HepG2 (cell line): ENCODE data around the gene PROX1. TPM values are rescaled to one million over a fixed set of nuclear protein-coding genes. Genes with fewer than 3 reads are reported as not detected.
A peak's percentile ranks its signal among the peaks of the same experiment; 100 is the strongest.

Source experiments
- ATF1 ChIP-seq: IDR thresholded peaks from 2 replicates; pipeline ENCODE4 v1.6.1; 2016; ENCODE audit warnings: mild to moderate bottlenecking, control low read depth
- FOXA3 ChIP-seq: IDR thresholded peaks from 2 replicates; pipeline ENCODE4 v1.6.1; 2016; ENCODE audit warnings: missing genetic modification reagents, missing compliant biosample characterization
- FOXK1 ChIP-seq: sonication (generic); formaldehyde crosslinking; IDR thresholded peaks from 2 replicates; pipeline ENCODE4 v1.4.0; 2020; ENCODE audit warnings: low read depth, missing genetic modification reagents, borderline replicate concordance
- HMG20A ChIP-seq: IDR thresholded peaks from 2 replicates; pipeline ENCODE4 v1.6.1; 2016; ENCODE audit warnings: borderline replicate concordance
- IRX3 ChIP-seq: sonication (generic); formaldehyde crosslinking; IDR thresholded peaks from 2 replicates; pipeline ENCODE4 v1.8.1; 2023; ENCODE audit warnings: mild to moderate bottlenecking, low read depth, missing genetic modification reagents, borderline replicate concordance
- JDP2 ChIP-seq: sonication (generic); formaldehyde crosslinking; IDR thresholded peaks from 2 replicates; pipeline ENCODE4 v1.8.1; 2022; ENCODE audit warnings: missing genetic modification reagents, borderline replicate concordance
- MAFK ChIP-seq, 2 experiments: IDR thresholded peaks in 1 of 2; conservative IDR thresholded peaks in 1 of 2; 2 replicates each; pipeline ENCODE4 v1.6.1; 2011; ENCODE audit warnings: improper control_type of control experiment in 2 of 2, low read length in 2 of 2
- NR2F6 ChIP-seq, 2 experiments: IDR thresholded peaks; 2 replicates each; pipeline ENCODE4 v1.6.1; 2016; ENCODE audit warnings: antibody characterized with exemption in 1 of 2, mild to moderate bottlenecking in 1 of 2
- POLR2AphosphoS5 ChIP-seq: IDR thresholded peaks from 2 replicates; pipeline ENCODE4 v1.6.1; 2012; ENCODE audit warnings: low read depth, low read length
- REPIN1 ChIP-seq: sonication (generic); formaldehyde crosslinking; IDR thresholded peaks from 2 replicates; pipeline ENCODE4 v1.8.0; 2022; ENCODE audit warnings: missing genetic modification reagents, low read depth, mild to moderate bottlenecking, borderline replicate concordance
- RXRB ChIP-seq: IDR thresholded peaks from 2 replicates; pipeline ENCODE4 v1.6.1; 2016; ENCODE audit warnings: borderline replicate concordance, missing genetic modification reagents, missing compliant biosample characterization
- SIN3B ChIP-seq: fragments of 150-350 bp; IDR thresholded peaks from 2 replicates; pipeline ENCODE4 v1.6.1; 2014; ENCODE audit warnings: low read length
- TGIF2 ChIP-seq: IDR thresholded peaks from 2 replicates; pipeline ENCODE4 v1.6.1; 2016; ENCODE audit warnings: control low read depth, missing compliant biosample characterization
- ZBTB20 ChIP-seq: sonication (generic); formaldehyde crosslinking; IDR thresholded peaks from 2 replicates; pipeline ENCODE4 v1.8.1; 2023; ENCODE audit warnings: missing genetic modification reagents, low read depth, mild to moderate bottlenecking, borderline replicate concordance
- ZNF138 ChIP-seq: sonication (generic); formaldehyde crosslinking; IDR thresholded peaks from 2 replicates; pipeline ENCODE4 v1.5.0; 2020; ENCODE audit warnings: mild to moderate bottlenecking, low read depth, missing genetic modification reagents
- ZNF720 ChIP-seq: sonication (generic); formaldehyde crosslinking; IDR thresholded peaks from 2 replicates; pipeline ENCODE4 v1.4.0; 2020; ENCODE audit warnings: missing genetic modification reagents
- polyA plus RNA-seq, 8 experiments: library from polyadenylated mRNA; depleted of rRNA in 3 of 8; stranded (reverse) in 7 of 8; unstranded in 1 of 8; fragments of >200 nt; fragmentation: Illumina TruSeq in 4 of 8; extraction: Trizol in 4 of 8; gene quantifications; 2 replicates each; pipeline versions ENCODE4 v1.2.1 to v1.2.3, GENCODE V29; 2011 to 2016; ENCODE audit warnings: low read depth in 4 of 8, missing spikeins in 1 of 8, mixed read lengths in 1 of 8; ENCODE audit not compliant: insufficient read depth in 1 of 8
- total RNA-seq, 5 experiments: library from RNA; depleted of rRNA; stranded (reverse); fragments of >200 nt; fragmentation: Illumina TruSeq; extraction: Trizol; gene quantifications; 2 replicates each; pipeline ENCODE4 v1.2.3, GENCODE V29; 2016; ENCODE audit warnings: low read depth in 1 of 5
- TF ChIP-seq, protein P1 (sequence below): sonication (generic); formaldehyde crosslinking; conservative IDR thresholded peaks from 2 replicates; pipeline ENCODE4 v1.4.0; 2020; ENCODE audit warnings: missing genetic modification reagents
- TF ChIP-seq, protein P2 (sequence below): sonication (generic); formaldehyde crosslinking; IDR thresholded peaks from 2 replicates; pipeline ENCODE4 v1.4.0; 2020; ENCODE audit warnings: missing genetic modification reagents, borderline replicate concordance
- TF ChIP-seq, protein P3 (sequence below): sonication (generic); formaldehyde crosslinking; IDR thresholded peaks from 2 replicates; pipeline ENCODE4 v1.4.0; 2020; ENCODE audit warnings: missing genetic modification reagents
- TF ChIP-seq, protein P4 (sequence below): sonication (generic); formaldehyde crosslinking; IDR thresholded peaks from 2 replicates; pipeline ENCODE4 v1.9.0; 2021; ENCODE audit warnings: missing genetic modification reagents, borderline replicate concordance

Gene PROX1
- total and polyA plus RNA-seq, 2 of the 13 experiments (the other 11 are each of a cell fraction or from before 2014, with no cell fraction given), result 12.3 to 30.2 TPM

DNA sequence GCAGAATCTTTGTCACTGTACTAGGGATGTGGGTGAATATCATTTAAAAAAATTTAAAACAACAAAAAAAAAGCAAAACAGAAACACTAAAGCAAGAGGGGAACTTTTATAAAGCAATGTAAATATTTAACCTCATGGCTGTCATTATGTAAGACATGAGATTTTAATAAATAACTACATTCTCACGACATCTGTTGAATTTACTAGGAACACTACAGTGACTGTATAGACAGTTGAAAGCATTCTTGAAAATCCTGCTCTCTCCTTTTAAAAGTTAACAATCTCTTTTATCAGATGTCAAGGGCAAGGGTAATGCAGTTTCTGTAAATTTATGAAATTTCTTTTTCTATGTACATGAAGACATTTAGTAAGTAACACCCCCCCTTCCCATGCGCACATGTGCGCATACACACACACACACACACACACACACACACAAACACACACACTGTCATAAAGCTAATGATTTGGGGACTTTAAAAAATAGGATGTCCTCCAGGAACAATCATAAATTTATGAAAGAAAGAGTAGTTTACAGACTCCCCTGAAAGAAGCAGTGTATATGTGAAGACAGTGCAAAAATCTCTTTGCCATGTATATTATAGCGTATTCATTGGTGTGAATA, 51.7 kb downstream of the PROX1 start (continued):
- no peak for TF ChIP-seq ZBTB20 (CRISPR knock-in tag)
- TF ChIP-seq NR2F6 (IDR thresholded peaks at IDR 0.05), result peak; percentile 55
- peak; percentile 42 for TF ChIP-seq NR2F6 (CRISPR knock-in tag; IDR thresholded peaks at IDR 0.05)
- TF ChIP-seq, protein P1, sequence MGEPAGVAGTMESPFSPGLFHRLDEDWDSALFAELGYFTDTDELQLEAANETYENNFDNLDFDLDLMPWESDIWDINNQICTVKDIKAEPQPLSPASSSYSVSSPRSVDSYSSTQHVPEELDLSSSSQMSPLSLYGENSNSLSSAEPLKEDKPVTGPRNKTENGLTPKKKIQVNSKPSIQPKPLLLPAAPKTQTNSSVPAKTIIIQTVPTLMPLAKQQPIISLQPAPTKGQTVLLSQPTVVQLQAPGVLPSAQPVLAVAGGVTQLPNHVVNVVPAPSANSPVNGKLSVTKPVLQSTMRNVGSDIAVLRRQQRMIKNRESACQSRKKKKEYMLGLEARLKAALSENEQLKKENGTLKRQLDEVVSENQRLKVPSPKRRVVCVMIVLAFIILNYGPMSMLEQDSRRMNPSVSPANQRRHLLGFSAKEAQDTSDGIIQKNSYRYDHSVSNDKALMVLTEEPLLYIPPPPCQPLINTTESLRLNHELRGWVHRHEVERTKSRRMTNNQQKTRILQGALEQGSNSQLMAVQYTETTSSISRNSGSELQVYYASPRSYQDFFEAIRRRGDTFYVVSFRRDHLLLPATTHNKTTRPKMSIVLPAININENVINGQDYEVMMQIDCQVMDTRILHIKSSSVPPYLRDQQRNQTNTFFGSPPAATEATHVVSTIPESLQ (CRISPR knock-in tag), result no peak
- TF ChIP-seq MAFK (conservative IDR thresholded peaks at IDR 0.05 in 1 of 2, IDR thresholded peaks at IDR 0.05 in 1 of 2; ENCODE audit: low read length in 2 of 2), result no peak
- TF ChIP-seq, protein P2, sequence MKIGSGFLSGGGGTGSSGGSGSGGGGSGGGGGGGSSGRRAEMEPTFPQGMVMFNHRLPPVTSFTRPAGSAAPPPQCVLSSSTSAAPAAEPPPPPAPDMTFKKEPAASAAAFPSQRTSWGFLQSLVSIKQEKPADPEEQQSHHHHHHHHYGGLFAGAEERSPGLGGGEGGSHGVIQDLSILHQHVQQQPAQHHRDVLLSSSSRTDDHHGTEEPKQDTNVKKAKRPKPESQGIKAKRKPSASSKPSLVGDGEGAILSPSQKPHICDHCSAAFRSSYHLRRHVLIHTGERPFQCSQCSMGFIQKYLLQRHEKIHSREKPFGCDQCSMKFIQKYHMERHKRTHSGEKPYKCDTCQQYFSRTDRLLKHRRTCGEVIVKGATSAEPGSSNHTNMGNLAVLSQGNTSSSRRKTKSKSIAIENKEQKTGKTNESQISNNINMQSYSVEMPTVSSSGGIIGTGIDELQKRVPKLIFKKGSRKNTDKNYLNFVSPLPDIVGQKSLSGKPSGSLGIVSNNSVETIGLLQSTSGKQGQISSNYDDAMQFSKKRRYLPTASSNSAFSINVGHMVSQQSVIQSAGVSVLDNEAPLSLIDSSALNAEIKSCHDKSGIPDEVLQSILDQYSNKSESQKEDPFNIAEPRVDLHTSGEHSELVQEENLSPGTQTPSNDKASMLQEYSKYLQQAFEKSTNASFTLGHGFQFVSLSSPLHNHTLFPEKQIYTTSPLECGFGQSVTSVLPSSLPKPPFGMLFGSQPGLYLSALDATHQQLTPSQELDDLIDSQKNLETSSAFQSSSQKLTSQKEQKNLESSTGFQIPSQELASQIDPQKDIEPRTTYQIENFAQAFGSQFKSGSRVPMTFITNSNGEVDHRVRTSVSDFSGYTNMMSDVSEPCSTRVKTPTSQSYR (CRISPR knock-in tag), result no peak
- TF ChIP-seq POLR2AphosphoS5, result peak; percentile 15; the same call in 1 of the 2 replicates
- peak; percentile 74 for TF ChIP-seq FOXA3 (CRISPR knock-in tag)
- TF ChIP-seq, protein P3, sequence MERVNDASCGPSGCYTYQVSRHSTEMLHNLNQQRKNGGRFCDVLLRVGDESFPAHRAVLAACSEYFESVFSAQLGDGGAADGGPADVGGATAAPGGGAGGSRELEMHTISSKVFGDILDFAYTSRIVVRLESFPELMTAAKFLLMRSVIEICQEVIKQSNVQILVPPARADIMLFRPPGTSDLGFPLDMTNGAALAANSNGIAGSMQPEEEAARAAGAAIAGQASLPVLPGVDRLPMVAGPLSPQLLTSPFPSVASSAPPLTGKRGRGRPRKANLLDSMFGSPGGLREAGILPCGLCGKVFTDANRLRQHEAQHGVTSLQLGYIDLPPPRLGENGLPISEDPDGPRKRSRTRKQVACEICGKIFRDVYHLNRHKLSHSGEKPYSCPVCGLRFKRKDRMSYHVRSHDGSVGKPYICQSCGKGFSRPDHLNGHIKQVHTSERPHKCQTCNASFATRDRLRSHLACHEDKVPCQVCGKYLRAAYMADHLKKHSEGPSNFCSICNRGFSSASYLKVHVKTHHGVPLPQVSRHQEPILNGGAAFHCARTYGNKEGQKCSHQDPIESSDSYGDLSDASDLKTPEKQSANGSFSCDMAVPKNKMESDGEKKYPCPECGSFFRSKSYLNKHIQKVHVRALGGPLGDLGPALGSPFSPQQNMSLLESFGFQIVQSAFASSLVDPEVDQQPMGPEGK, result 0 out of 2 replicates have a peak, but pooled peaks have one; percentile 19
- no peak for TF ChIP-seq ZNF720 (CRISPR knock-in tag)
- TF ChIP-seq ZNF138 (CRISPR knock-in tag), result no peak
- peak; percentile 75 for TF ChIP-seq HMG20A
- no peak for TF ChIP-seq JDP2 (CRISPR knock-in tag)
- no peak for TF ChIP-seq SIN3B
- TF ChIP-seq REPIN1 (CRISPR knock-in tag), result no peak
- peak; percentile 81 for TF ChIP-seq RXRB (CRISPR knock-in tag)
- TF ChIP-seq ATF1 (CRISPR knock-in tag), result peak; percentile 11; the same call in 1 of the 2 replicates
- TF ChIP-seq TGIF2 (CRISPR knock-in tag), result no peak
- TF ChIP-seq, protein P4, sequence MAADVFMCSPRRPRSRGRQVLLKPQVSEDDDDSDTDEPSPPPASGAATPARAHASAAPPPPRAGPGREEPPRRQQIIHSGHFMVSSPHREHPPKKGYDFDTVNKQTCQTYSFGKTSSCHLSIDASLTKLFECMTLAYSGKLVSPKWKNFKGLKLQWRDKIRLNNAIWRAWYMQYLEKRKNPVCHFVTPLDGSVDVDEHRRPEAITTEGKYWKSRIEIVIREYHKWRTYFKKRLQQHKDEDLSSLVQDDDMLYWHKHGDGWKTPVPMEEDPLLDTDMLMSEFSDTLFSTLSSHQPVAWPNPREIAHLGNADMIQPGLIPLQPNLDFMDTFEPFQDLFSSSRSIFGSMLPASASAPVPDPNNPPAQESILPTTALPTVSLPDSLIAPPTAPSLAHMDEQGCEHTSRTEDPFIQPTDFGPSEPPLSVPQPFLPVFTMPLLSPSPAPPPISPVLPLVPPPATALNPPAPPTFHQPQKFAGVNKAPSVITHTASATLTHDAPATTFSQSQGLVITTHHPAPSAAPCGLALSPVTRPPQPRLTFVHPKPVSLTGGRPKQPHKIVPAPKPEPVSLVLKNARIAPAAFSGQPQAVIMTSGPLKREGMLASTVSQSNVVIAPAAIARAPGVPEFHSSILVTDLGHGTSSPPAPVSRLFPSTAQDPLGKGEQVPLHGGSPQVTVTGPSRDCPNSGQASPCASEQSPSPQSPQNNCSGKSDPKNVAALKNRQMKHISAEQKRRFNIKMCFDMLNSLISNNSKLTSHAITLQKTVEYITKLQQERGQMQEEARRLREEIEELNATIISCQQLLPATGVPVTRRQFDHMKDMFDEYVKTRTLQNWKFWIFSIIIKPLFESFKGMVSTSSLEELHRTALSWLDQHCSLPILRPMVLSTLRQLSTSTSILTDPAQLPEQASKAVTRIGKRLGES (CRISPR knock-in tag), result no peak
- TF ChIP-seq IRX3 (CRISPR knock-in tag), result no peak
- TF ChIP-seq FOXK1 (CRISPR knock-in tag), result 0 out of 2 replicates have a peak, but pooled peaks have one; percentile 25
